Stimulated activated CD4-positive, alpha-beta T cell treated with anti-CD3 and anti-CD28 coated beads, Interleukin-15, amount 100 ng/mL, for 24 hours (primary cell): Measurements from ENCODE around the gene ITCH.
A peak's percentile ranks its signal among the peaks of the same experiment; 100 is the strongest.

Experiments used
- DNase-seq: peaks from one replicate; pipeline ENCODE4 v3.0.0-alpha.2; 2020

The ITCH gene

GRCh38 chr20:34535857-34536256 is 172.8 kb downstream of the ITCH start:
- no peak for DNase-seq

GRCh38 chr20:34536798-34537394 is 173.8 kb downstream of the ITCH start:
- DNase-seq, result peak; percentile 71

GRCh38 chr20:34537651-34538050 is 174.6 kb downstream of the ITCH start:
- no peak for DNase-seq

GRCh38 chr20:34538671-34539123 is 175.6 kb downstream of the ITCH start:
- DNase-seq, result peak; percentile 71

- DNase-seq, result no peak
Observed at GRCh38 chr20:34539756-34540155, 176.7 kb downstream of the ITCH start.

GRCh38 chr20:34540596-34541263 is 177.7 kb downstream of the ITCH start:
- DNase-seq, result no peak

GRCh38 chr20:34541264-34541901 is 178.3 kb downstream of the ITCH start:
- DNase-seq, result peak; percentile 32

- no peak for DNase-seq
Observed at GRCh38 chr20:34541917-34542316, 178.8 kb downstream of the ITCH start.

GRCh38 chr20:34542439-34542838 is 179.4 kb downstream of the ITCH start:
- no peak for DNase-seq

GRCh38 chr20:34543463-34544056 is 180.5 kb downstream of the ITCH start:
- no peak for DNase-seq

GRCh38 chr20:34544109-34544796 is 181.2 kb downstream of the ITCH start:
- peak; percentile 41 for DNase-seq

GRCh38 chr20:34546751-34547181 is 183.7 kb downstream of the ITCH start:
- no peak for DNase-seq

GRCh38 chr20:34547844-34548613 is 185.0 kb downstream of the ITCH start:
- DNase-seq, result no peak

- DNase-seq, result no peak
Observed at GRCh38 chr20:34549291-34549928, 186.3 kb downstream of the ITCH start.

- DNase-seq, result no peak
Observed at GRCh38 chr20:34549929-34550305, 186.8 kb downstream of the ITCH start.

- no peak for DNase-seq
Observed at GRCh38 chr20:34552569-34552968, 189.5 kb downstream of the ITCH start.

GRCh38 chr20:34553366-34553867 is 190.3 kb downstream of the ITCH start:
- DNase-seq, result no peak

GRCh38 chr20:34557936-34558319 is 194.9 kb downstream of the ITCH start:
- no peak for DNase-seq

GRCh38 chr20:34558320-34559218 is 195.5 kb downstream of the ITCH start, which contains the start of gene MAP1LC3A:
Gene MAP1LC3A, plus strand, starts transcription at chr20:34558718. Its CDS starts 151 bp downstream, at chr20:34558869.
- DNase-seq, result peak; percentile 92
